ENCODE measurements around the gene MED27.

The MED27 gene

GRCh38 chr9:131839281-131840084 is 240.2 kb downstream of the MED27 start:
- no peak for TF ChIP-seq CTCF (IDR thresholded peaks at IDR 0.05; ENCODE audit: control insufficient read depth, extremely low read depth, insufficient read depth)
- no peak overlapping the region for H3K4me3 ChIP-seq (ENCODE audit: low read depth, low read length)
- DNase-seq (ENCODE audit: low read depth) = no peak

- H3K4me3 ChIP-seq (ENCODE audit: low read depth, low read length) = no peak overlapping the region
- TF ChIP-seq CTCF (IDR thresholded peaks at IDR 0.05; ENCODE audit: control insufficient read depth, extremely low read depth, insufficient read depth) = no peak
- no peak for DNase-seq (ENCODE audit: low read depth)
These were observed 241.0 kb downstream of the MED27 start for GRCh38 chr9:131838530-131839280.

- no peak for DNase-seq (ENCODE audit: low read depth)
- TF ChIP-seq CTCF (IDR thresholded peaks at IDR 0.05; ENCODE audit: control insufficient read depth, extremely low read depth, insufficient read depth) = no peak
- no peak overlapping the region for H3K4me3 ChIP-seq (ENCODE audit: low read depth, low read length)
These were observed 241.8 kb downstream of the MED27 start for GRCh38 chr9:131837836-131838235.

GRCh38 chr9:131837316-131837715 is 242.4 kb downstream of the MED27 start:
- DNase-seq (ENCODE audit: low read depth) = peak; percentile 4
- TF ChIP-seq CTCF (IDR thresholded peaks at IDR 0.05; ENCODE audit: control insufficient read depth, extremely low read depth, insufficient read depth) = peak; percentile 85
- H3K4me3 ChIP-seq (ENCODE audit: low read depth, low read length) = no peak overlapping the region

- DNase-seq (ENCODE audit: low read depth) = no peak
- TF ChIP-seq CTCF (IDR thresholded peaks at IDR 0.05; ENCODE audit: control insufficient read depth, extremely low read depth, insufficient read depth) = no peak
- H3K4me3 ChIP-seq (ENCODE audit: low read depth, low read length) = no peak overlapping the region
These were observed 242.9 kb downstream of the MED27 start for GRCh38 chr9:131836607-131837315.

GRCh38 chr9:131836021-131836420 is 243.6 kb downstream of the MED27 start:
- H3K4me3 ChIP-seq (ENCODE audit: low read depth, low read length) = no peak overlapping the region
- no peak for TF ChIP-seq CTCF (IDR thresholded peaks at IDR 0.05; ENCODE audit: control insufficient read depth, extremely low read depth, insufficient read depth)
- no peak for DNase-seq (ENCODE audit: low read depth)
